Activated naive CD4-positive, alpha-beta T cell treated with anti-CD3 and anti-CD28 coated beads, Interleukin-2, amount 10 ng/mL, durations not matched to agents 7 days and 5 days (primary cell): Measurements from ENCODE around the gene TOR1B.
"Not testable (repeated sequence)": the region's sequence is repeated elsewhere in the genome, so short reads cannot be mapped to it uniquely, and the experiment has no call there.

ENCODE experiments used
- CTCF ChIA-PET: fragments of 350-600 bp; sonication (Branson Sonifier 250); formaldehyde crosslinking; loops from one replicate; lab custom pipeline; 2021; ENCODE audit warnings: antibody characterized with exemption; lab: Charles Lee
- DNase-seq: peaks from one replicate; pipeline ENCODE4 v3.0.0-alpha.2; 2020
- H3K27ac Mint-ChIP-seq: one replicate; pipeline ENCODE4 v1.8.0; 2021; ENCODE audit warnings: mild to moderate bottlenecking, moderate library complexity, mixed read lengths
- H3K27me3 Mint-ChIP-seq: one replicate; pipeline ENCODE4 v1.8.0; 2021; ENCODE audit warnings: mild to moderate bottlenecking, mixed read lengths
- H3K36me3 Mint-ChIP-seq: one replicate; pipeline ENCODE4 v1.8.0; 2021; ENCODE audit warnings: mixed read lengths
- H3K4me1 Mint-ChIP-seq: one replicate; pipeline ENCODE4 v1.8.0; 2021; ENCODE audit warnings: mixed read lengths
- H3K4me3 Mint-ChIP-seq: one replicate; pipeline ENCODE4 v1.8.0; 2021; ENCODE audit warnings: mild to moderate bottlenecking, moderate library complexity, mixed read lengths
- H3K9me3 Mint-ChIP-seq: one replicate; pipeline ENCODE4 v1.8.0; 2021; ENCODE audit warnings: mixed read lengths

TOR1B gene

DNA sequence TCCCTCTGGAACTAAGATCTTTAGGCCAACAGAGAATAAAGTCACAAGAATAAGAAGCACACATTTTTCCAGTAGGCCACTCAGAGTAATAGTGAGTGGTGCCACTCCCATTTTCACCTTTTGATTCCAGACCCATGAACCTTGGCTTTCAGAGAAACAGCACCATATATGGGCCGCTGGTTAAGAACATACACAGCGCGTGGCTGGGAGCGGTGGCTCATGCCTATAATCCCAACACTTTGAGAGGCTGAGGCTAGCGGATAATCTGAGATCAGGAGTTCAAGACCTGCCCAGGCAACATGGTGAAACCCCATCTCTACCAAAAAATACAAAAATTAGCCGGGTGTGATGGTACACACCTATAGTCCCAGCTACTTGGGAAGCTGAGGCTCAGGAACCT, 34.5 kb upstream of the TOR1B start:
- no peak overlapping the region for H3K27ac Mint-ChIP-seq
- H3K36me3 Mint-ChIP-seq = no peaks in the 10 kb centered on the region
- CTCF ChIA-PET = no interaction called here
- H3K4me1 Mint-ChIP-seq = no peaks in the 10 kb centered on the region
- peaks cover 5% of the 10 kb centered on the region for H3K27me3 Mint-ChIP-seq
- no peaks in the 10 kb centered on the region for H3K9me3 Mint-ChIP-seq
- DNase-seq = no peak
- no peak overlapping the region for H3K4me3 Mint-ChIP-seq

DNA sequence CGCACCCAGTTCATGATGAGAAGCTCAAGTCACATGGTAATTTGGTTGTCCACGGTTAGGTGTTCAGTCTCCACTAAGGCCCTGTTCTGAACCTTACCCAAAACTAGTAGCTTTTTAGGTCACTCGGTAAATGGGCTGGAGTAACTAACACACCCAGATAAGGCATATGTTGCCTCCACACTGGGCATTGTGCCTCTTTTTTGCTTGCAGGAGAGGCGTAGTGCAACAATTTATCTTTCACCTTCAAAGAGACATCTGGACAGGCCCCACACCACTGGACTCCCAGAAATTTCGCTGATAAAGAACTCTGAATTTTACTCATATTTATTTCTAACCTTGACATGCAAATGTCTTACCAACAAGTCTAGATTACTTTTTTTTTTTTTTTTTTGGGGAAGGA, 33.3 kb upstream of the TOR1B start:
- Mint-ChIP-seq H3K27me3 (peaks cover 15% of the 10 kb centered on the region), H3K4me3 (no peak overlapping the region), H3K9me3 (no peaks in the 10 kb centered on the region), H3K36me3 (no peaks in the 10 kb centered on the region), H3K4me1 (no peaks in the 10 kb centered on the region), H3K27ac (no peak overlapping the region)
- no peak for DNase-seq
- CTCF ChIA-PET = no interaction called here

DNA sequence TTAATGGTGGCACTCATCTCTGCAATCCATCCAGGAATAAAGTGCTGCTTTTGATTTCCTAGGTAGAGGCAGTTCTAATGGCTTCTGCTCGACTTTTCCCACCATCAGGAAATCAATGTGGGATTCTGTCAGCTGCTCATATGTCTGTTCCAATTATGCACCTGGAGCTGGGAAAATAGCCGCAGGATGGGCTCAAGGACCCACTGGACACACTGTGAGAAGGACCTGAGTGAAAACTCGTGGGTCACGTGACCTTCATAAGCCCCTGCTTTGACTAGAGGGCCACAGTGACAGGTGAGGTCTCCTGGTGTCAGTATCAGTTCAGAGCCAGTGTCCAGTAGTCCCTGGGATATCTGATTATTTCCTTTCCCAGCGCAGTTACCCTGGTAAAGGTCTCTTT, 32.2 kb upstream of the TOR1B start:
- DNase-seq = no peak
- CTCF ChIA-PET = no interaction called here
- H3K27ac Mint-ChIP-seq = no peak overlapping the region
- no peak overlapping the region for H3K4me3 Mint-ChIP-seq
- no peaks in the 10 kb centered on the region for H3K36me3 Mint-ChIP-seq
- H3K4me1 Mint-ChIP-seq = no peaks in the 10 kb centered on the region
- no peaks in the 10 kb centered on the region for H3K9me3 Mint-ChIP-seq
- peaks cover 23% of the 10 kb centered on the region for H3K27me3 Mint-ChIP-seq

DNA sequence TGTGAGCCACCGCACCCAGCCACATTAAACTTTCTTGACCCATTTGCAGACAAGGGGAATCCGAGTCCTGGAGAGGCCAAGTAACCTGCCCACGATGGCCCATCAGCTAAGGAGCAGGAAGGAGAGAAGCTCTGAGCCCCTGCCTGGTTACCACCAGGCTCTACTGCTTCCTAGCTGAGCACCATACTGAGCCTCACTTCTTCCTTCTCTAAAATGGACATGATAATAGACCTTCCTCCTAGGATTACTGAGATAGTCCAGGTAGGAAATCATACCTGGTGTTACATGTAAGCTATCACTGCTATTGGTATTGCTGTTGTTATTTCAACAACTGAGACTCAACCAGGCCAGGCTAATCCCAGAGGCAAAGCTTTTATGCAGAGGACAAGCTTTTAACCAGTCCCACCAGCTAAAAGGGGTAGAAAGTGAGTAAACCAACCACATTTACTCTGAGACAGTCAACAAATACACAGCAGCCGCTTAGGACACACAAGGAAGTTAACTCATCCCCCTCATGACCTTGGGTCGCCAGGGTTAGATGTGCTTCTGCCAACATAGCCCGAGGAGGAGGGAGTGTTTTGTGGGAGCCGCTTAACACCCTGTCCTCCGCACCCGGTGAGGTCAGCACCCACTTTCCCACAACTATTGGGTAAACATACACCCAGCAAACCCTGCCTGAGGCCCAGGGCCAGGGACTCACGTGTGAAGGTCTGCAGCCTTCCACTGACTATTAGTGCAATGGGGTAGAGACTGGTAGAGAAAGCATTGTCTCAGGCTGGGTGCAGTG, 29.5 kb upstream of the TOR1B start:
- Mint-ChIP-seq H3K4me1 (peaks cover 13% of the 10 kb centered on the region), H3K27me3 (peaks cover 41% of the 10 kb centered on the region), H3K36me3 (no peaks in the 10 kb centered on the region), H3K4me3 (no peak overlapping the region), H3K27ac (no peak overlapping the region), H3K9me3 (no peaks in the 10 kb centered on the region)
- DNase-seq = no peak
- CTCF ChIA-PET = interaction anchor here (1.2 to 2.3 kb wide), 3 partner anchors 8 to 36 kb away, joined by 3 to 5 read pairs (median 5); no protein-coding TSS in a partner anchor

DNA sequence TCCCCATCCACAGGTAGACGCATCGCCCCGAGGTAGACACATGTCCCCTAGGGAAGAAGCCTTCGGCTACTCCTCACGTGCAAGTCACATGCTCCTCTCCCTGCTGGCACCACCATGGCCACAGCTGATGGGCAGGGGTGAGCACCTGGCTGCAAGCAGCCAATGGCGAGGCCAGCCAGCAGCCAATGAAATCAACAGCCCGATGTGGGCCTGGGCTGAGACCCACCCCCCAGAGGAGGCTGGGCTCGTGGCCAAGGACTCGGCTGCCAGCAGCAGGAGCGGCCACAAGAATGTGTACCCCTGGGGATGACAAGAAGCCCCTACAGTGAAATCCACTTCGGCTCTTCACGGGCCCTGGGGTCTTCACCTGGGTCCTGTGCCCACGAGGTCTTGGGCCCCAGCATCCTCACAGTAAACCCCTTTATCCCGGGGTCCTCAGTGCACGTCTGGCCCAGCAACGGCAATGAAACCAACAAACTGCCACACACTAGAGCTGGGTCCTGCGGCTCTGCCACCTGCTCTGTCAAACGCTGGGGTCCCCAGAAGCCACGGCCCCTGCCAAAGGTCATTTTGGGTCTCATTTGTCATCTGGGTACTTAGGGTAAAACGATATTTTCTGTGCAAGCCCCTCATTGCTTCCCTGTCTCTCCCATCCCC, 28.1 kb upstream of the TOR1B start:
- CTCF ChIA-PET = interaction anchor here (3.9 kb wide), 1 partner anchor 37 kb away, joined by 30 read pairs; no protein-coding TSS in a partner anchor
- Mint-ChIP-seq H3K36me3 (no peaks in the 10 kb centered on the region), H3K4me3 (no peak overlapping the region), H3K9me3 (no peaks in the 10 kb centered on the region), H3K27ac (no peak overlapping the region), H3K27me3 (peaks cover 54% of the 10 kb centered on the region), H3K4me1 (peaks cover 13% of the 10 kb centered on the region)
- DNase-seq = no peak

DNA sequence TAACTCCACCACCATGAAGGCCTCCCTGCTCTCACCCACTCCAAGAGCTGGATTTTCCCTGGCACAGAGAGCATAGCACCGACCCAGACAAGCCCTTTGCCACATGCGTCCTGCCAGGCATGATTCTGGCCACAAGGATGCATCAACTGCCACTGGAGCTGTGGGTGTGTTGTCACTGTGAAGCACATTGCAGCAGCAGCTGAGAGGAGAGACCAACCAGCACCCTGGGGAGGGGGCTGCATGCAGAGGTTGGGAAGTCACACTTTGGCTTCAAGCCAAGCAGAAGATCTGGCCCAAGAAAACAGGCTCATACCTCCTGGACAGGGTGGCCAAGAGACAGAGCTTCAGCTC, 27.6 kb upstream of the TOR1B start:
- CTCF ChIA-PET = interaction anchor here (2.1 to 3.9 kb wide), 2 partner anchors 38 to 49 kb away, joined by 13 to 30 read pairs; no protein-coding TSS in a partner anchor
- Mint-ChIP-seq H3K27me3 (peaks cover 57% of the 10 kb centered on the region), H3K36me3 (no peaks in the 10 kb centered on the region), H3K27ac (no peak overlapping the region), H3K9me3 (no peaks in the 10 kb centered on the region), H3K4me3 (no peak overlapping the region), H3K4me1 (peaks cover 13% of the 10 kb centered on the region)
- DNase-seq = no peak

DNA sequence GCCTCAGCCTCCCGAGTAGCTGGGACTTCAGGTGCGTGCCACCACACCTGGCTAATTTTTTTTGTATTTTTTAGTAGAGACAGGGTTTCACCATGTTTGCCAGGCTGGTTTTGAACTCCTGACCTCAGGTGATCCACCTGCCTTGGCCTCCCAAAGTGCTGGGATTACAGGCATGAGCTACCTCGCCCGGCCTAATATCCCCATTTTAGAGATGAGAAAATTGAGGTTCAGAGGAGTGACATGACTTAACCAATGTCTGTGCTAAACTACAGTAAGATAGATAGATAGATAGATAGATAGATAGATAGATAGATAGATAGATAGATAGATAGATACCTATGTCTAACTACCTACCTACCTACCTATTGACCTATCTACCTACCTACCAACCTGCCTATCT, 26.9 kb upstream of the TOR1B start:
- H3K4me1 Mint-ChIP-seq = peaks cover 13% of the 10 kb centered on the region
- not testable (repeated sequence) for H3K36me3 Mint-ChIP-seq, H3K4me3 Mint-ChIP-seq, H3K27ac Mint-ChIP-seq, H3K9me3 Mint-ChIP-seq, DNase-seq
- H3K27me3 Mint-ChIP-seq = peaks cover 57% of the 10 kb centered on the region
- CTCF ChIA-PET = interaction anchor here (2.1 to 3.9 kb wide), 2 partner anchors 38 to 49 kb away, joined by 13 to 30 read pairs; no protein-coding TSS in a partner anchor

DNA sequence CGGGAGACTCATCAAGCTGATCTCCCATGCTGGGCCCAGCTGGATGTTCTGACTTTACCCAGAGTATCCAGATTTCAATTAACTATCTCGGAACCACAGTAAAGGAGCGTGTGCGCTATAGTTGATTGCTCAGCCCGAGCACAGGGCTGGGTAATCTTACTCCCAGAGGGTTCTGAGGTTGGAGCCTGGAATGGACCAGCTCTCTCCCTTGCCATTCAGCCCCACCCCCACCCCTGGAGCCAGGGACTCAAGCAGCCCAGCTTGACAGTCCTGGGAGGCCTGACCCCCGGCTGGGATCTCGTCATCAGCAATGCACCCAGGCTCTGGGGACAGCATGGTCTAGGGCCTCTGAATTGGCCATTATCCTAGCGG, 26.4 kb upstream of the TOR1B start:
- DNase-seq = no peak
- Mint-ChIP-seq H3K27ac (no peak overlapping the region), H3K27me3 (peaks cover 57% of the 10 kb centered on the region), H3K4me1 (peaks cover 13% of the 10 kb centered on the region), H3K9me3 (no peaks in the 10 kb centered on the region), H3K4me3 (no peak overlapping the region), H3K36me3 (no peaks in the 10 kb centered on the region)
- CTCF ChIA-PET = interaction anchor here (1.0 to 3.9 kb wide), 4 partner anchors 39 to 466 kb away, joined by 3 to 30 read pairs (median 8); no protein-coding TSS in a partner anchor

DNA sequence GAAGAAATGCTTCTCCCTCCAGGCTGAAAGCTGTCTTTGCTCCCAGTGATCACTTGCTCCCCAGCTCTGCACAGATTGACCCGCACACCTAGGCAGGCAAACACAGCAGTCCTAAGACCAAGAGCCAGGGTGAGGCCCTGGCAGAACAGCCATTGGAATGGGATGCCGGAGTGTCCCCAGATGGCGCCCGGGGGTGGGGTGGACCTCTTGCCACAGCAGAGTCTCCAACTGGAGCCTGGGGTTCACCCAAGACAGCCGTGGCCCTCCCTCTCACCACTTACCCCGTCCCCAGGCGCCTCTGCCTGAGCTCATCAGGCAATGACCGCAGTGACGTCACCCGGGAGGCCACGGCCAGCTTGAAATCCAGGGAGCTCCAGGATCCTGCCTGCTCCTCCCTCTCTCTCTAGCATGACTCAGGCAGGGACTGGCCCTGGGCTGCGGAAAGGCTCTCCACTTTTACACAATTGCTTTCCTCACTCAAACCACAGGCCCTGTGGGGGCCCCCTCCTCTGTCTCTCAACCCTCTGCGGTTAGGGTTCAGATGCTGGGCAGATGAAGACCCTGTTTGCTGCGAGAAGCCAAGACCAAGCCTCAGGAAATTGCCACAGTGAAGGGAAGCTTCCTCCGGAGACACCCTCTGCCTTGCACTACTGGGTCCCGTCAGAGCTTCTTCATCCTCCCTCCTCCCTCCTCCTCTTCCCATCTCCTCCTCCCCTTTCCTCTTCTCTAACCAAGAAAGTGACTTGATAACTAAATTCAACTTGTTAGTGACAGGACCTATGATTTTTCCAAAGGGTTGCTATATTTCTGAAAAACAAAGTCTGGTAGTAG, 25.8 kb upstream of the TOR1B start:
- H3K27ac Mint-ChIP-seq = no peak overlapping the region
- DNase-seq = peak; percentile 55
- peaks cover 60% of the 10 kb centered on the region for H3K27me3 Mint-ChIP-seq
- no peaks in the 10 kb centered on the region for H3K36me3 Mint-ChIP-seq
- H3K4me3 Mint-ChIP-seq = no peak overlapping the region
- no peaks in the 10 kb centered on the region for H3K9me3 Mint-ChIP-seq
- H3K4me1 Mint-ChIP-seq = peaks cover 13% of the 10 kb centered on the region
- CTCF ChIA-PET = interaction anchor here (0.8 to 3.9 kb wide), 6 partner anchors 10 to 465 kb away, joined by 3 to 30 read pairs (median 3); no protein-coding TSS in a partner anchor

DNA sequence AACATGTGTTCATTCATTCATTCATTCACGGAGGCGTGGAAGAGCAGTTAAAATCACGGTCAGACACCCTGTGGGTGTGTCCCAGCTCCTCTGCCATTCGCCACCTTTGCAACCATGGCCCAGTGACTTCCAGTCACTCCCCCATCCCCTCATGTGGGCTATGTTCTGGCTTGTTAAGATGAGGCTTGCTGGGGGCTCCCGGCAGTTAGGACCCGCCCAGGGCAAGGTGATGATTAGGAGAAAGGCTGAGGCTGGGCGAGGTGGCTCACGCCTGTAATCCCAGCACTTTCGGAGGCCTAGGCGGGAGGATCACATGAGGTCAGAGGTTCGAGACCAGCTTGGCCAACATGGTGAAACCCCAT, 25.2 kb upstream of the TOR1B start:
- Mint-ChIP-seq H3K4me1 (peaks cover 13% of the 10 kb centered on the region), H3K9me3 (no peaks in the 10 kb centered on the region)
- CTCF ChIA-PET = interaction anchor here (0.8 to 3.9 kb wide), 5 partner anchors 9 to 464 kb away, joined by 3 to 30 read pairs (median 3); no protein-coding TSS in a partner anchor

DNA sequence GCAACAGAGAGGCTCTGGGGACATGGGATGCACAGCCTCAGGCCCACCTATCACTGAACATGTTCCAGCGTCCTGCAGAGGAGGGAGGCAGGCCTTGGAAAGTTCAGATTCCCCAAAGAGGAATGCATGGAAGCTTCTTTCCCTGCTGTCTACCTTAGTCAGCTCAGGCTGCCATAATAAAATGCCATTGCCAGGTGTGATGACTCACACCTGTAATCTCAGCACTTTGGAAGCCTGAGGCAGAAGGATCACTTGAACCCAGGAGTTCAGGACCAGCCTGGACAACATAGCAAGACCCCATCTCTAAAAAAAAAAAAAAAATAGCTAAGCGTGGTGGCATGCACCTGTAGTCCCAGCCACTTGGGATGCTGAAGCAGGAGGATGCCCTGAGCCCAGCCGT, 24.5 kb upstream of the TOR1B start:
- Mint-ChIP-seq H3K36me3 (no peaks in the 10 kb centered on the region), H3K4me1 (peaks cover 13% of the 10 kb centered on the region)

More for the DNA sequence above, 25.2 kb upstream of the TOR1B start:
- Mint-ChIP-seq H3K27ac (no peak overlapping the region), H3K4me3 (no peak overlapping the region), H3K27me3 (peaks cover 66% of the 10 kb centered on the region), H3K36me3 (no peaks in the 10 kb centered on the region)
- no peak for DNase-seq

DNA sequence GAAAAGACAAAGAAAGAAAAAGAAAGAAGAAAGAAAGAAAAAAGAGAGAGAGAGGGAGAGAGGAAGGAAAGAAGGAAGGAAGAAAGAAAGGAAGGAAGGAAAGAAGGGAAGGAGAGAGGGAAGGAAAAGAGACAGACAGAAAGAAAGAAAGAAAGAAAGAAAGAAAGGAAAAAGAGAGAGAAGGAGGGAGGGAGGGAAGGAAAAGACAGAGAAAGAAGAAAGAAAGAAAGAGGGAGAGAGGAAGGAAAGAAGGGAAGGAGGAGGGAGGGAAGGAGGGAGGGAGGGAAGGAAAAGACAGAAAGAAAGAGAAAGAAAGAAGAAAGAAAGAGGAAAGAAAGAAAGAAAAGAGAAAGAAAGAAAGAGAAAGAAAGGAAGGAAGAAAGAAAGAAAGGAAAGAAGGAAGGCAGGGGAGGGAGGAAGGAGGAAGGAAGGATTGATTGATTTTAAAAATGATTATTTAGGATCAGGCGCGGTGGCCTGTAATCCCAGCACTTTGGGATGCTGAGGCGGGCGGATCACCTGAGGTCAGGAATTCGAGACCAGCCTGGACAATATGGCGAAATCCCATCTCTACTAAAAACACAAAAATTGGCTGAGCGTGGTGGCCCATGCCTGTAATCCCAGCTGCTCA, 23.3 kb upstream of the TOR1B start:
- DNase-seq = no peak
- Mint-ChIP-seq H3K27me3 (peaks cover 64% of the 10 kb centered on the region), H3K36me3 (no peaks in the 10 kb centered on the region), H3K9me3 (no peaks in the 10 kb centered on the region), H3K4me3 (no peak overlapping the region), H3K27ac (no peak overlapping the region), H3K4me1 (peaks cover 16% of the 10 kb centered on the region)
- CTCF ChIA-PET = interaction anchor here (6.2 to 9.1 kb wide), 2 partner anchors 42 to 53 kb away, joined by 61 to 87 read pairs; no protein-coding TSS in a partner anchor

More for the DNA sequence above, 24.5 kb upstream of the TOR1B start:
- H3K4me3 Mint-ChIP-seq = no peak overlapping the region
- no peak for DNase-seq
- no peak overlapping the region for H3K27ac Mint-ChIP-seq
- H3K9me3 Mint-ChIP-seq = no peaks in the 10 kb centered on the region
- H3K27me3 Mint-ChIP-seq = peaks cover 69% of the 10 kb centered on the region
- CTCF ChIA-PET = interaction anchor here (3.9 kb wide), 1 partner anchor 41 kb away, joined by 30 read pairs; no protein-coding TSS in a partner anchor

DNA sequence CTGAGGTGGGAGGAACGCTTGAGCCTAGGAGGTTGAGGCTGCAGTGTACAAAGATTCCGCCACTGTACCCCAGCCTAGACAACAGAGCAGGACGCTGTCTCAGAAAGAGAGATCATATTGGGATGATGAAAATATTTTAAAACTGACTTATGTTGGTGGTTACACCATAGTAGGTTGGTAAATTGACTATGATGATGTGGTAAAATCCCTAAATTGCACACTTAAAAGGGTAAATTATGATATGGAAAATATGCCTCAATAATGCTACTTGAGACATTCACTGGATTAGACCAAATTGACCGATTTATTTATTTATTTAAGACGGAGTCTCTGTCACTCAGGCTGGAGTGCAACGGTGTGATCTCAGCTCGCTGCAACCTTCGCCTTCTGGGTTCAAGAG, 21.9 kb upstream of the TOR1B start:
- Mint-ChIP-seq H3K36me3 (no peaks in the 10 kb centered on the region), H3K9me3 (no peaks in the 10 kb centered on the region), H3K27ac (no peak overlapping the region), H3K4me3 (no peak overlapping the region), H3K27me3 (peaks cover 65% of the 10 kb centered on the region), H3K4me1 (peaks cover 16% of the 10 kb centered on the region)
- CTCF ChIA-PET = interaction anchor here (1.2 to 9.1 kb wide), 6 partner anchors 8 to 138 kb away, joined by 4 to 87 read pairs (median 8); no protein-coding TSS in a partner anchor
- DNase-seq = no peak
